C4-2B (cell line): ENCODE measurements around the gene PEAR1.

Experiments
- ZFX ChIP-seq: fragments of 450-650 bp; IDR thresholded peaks from 2 replicates; pipeline ENCODE4 v1.6.1; 2017
- TF ChIP-seq, protein P1 (sequence below): fragments of 450-650 bp; conservative IDR thresholded peaks from 2 replicates; pipeline ENCODE4 v1.5.1; 2017; ENCODE audit warnings: mild to moderate bottlenecking

- TF ChIP-seq, protein P1, sequence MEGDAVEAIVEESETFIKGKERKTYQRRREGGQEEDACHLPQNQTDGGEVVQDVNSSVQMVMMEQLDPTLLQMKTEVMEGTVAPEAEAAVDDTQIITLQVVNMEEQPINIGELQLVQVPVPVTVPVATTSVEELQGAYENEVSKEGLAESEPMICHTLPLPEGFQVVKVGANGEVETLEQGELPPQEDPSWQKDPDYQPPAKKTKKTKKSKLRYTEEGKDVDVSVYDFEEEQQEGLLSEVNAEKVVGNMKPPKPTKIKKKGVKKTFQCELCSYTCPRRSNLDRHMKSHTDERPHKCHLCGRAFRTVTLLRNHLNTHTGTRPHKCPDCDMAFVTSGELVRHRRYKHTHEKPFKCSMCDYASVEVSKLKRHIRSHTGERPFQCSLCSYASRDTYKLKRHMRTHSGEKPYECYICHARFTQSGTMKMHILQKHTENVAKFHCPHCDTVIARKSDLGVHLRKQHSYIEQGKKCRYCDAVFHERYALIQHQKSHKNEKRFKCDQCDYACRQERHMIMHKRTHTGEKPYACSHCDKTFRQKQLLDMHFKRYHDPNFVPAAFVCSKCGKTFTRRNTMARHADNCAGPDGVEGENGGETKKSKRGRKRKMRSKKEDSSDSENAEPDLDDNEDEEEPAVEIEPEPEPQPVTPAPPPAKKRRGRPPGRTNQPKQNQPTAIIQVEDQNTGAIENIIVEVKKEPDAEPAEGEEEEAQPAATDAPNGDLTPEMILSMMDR: no peak
- TF ChIP-seq ZFX: no peak
Observed at GRCh38 chr1:156906206-156906906, 12.8 kb downstream of the PEAR1 start.
